COR-L47 (cell line): Measurements from ENCODE around the gene TIPRL.
"Not testable (repeated sequence)": the region's sequence is repeated elsewhere in the genome, so short reads cannot be mapped to it uniquely, and the experiment has no call there.

Source experiments
- DNase-seq: peaks from one replicate; lab custom pipeline; 2025; lab: John Stamatoyannopoulos, UW

TIPRL gene

DNA sequence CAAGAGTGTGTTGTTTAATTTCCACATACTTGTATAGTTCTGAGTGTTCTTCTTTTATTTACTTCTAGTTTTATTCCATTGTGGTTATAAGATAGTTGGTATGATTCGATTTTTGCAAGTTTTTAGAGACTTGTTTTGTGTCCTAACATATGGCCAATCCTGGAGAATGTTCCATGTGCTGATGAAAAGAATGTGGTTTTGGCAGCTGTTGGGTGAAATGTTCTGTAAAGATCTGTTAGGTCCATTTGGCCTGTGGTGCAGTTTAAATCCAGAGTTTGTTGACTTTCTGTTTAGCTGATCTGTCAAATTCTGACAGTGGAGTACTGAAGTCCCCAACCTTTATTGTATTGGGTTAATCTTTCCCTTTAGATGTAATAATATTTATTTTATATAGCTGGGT lies 19.5 kb upstream of the TIPRL start:
- DNase-seq: no peak

DNA sequence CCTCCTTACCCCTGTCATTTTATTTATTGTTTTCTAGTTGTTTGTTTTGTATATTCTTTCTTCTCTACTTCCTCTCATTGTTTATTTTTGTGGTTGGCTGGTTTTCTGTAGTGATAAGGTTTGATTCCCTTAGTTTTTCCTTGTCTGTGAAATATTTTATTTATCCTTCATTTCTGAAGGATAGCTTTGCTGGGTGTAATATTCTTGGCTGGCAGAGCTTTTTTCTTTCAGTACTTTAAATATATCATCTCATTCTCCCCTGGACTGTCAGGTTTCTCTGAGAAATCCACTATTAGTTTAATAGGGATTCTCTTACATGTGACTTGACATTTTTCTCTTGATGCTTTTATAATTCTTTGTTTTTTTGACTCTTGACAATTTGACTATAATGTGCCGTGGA lies 18.8 kb upstream of the TIPRL start:
- DNase-seq: no peak

DNA sequence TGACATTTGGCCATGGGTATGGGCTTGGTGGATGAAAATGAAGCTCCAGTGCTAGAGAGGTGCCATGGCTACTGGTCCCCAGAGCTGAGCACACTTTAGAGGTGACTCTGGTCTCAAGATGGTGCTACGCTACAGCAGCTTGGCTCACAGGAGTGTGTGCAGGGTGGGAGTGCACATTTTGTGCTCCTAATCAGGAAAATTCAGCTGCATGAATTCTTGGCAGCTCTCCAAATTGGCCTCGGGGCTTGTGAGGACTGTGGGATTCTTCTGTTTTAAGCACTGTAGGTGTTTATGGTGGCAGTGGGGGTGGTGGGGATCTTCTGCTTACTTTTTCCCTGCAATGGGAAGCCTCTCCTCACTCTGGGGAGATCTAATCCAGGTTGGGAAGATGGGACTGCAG lies 17.3 kb upstream of the TIPRL start:
- peak; percentile 67 for DNase-seq

DNA sequence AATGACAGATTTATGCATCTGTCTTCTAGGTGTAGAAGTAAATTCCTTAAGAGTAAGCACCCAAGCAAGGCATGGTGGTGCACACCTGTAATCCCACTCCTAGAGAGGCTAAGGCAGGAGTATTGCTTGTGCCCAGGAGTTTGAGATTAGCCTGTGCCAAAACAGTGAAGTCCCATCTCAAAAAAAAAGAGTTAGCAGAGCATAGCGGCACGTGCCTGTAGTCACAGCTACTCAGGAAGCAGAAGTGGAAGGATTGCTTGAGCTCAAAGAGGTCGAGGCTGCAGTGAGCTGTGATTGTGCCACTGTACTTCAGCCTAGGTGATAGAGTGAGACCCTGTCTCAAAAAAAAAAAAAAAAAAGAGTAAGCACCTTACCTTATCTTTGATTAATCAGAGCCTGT lies 15.1 kb upstream of the TIPRL start:
- DNase-seq: no peak

DNA sequence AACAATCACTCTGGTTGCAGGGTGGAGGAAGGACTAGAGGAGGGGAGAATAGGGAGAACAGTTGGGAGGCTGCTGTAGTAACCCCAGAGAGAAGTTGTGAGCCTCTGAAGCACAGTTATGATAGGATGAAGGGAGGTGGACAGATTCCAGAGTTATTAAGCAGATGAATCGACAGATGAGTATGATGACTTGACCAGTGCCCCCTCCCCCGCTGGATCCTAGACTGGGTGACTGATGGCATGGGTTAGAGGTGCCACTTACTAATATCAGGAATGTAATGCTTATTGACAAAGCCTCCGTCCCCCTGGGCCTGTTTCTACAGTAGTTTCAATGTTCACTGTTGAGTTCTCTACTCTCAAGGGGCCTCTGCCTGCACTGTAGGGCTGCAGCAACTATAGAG lies 14.0 kb upstream of the TIPRL start:
- DNase-seq: no peak

DNA sequence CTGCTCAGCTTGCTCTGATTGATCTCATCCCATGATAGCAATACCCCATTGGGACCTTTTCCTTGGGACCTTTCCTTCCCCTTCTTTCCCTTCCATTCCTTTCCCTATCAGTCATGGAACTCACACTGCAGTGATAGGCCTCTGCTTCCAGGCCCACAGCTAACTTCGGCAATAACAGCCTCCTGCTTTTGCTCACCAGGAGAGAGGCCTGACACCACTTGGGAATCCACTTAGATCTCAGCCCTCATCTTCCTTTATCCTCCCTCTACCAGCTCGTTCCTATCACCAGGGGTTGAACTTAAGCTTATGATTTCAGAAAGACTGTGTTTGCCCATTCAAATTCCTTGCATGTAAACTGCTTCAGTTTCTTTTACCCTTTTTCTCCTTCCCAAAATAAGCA lies 11.0 kb upstream of the TIPRL start:
- DNase-seq: no peak

DNA sequence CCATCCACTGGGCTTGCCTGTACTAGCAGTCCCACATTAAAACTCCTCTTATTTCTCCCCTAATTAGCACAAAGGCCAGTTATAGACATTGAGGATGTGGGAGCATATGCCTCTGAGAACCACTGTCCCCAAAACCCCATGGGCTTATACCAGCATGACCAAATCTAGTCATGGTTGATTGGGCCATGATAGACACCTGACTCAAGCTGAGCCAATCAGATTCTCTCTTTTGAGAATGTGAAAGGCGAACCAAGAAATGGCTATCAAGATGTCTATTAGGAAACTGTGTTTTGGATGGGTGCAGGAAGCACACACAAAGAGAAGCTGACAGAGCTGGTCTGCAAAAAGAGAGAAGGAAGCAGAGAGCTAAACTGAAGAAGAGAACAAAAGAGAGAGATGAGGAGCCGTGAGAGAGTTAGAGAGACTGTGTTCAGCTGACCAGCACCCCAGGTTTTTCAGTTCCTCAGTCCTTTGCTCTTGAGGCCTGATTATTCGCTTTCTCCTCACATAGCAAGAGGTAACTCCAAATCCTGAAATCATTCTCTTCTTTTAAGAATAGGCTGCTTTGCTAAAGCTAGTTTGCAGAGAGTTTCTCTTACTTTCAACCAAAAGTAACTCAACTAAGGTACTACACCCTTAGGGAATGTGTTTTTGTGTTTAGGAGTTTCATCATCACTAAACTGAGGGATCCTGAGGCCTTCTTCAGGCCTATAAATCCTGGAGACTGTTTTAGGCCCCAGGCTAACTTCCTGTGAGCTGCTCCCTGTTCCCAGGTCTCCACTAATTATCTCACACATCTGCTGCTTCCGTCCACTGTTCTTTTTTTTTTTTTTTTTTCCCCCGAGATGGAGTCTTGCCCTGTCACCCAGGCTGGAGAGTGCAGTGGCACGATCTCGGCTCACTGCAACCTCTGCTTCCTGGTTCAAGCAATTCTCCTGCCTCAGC lies 7.9 kb upstream of the TIPRL start:
- DNase-seq: no peak

DNA sequence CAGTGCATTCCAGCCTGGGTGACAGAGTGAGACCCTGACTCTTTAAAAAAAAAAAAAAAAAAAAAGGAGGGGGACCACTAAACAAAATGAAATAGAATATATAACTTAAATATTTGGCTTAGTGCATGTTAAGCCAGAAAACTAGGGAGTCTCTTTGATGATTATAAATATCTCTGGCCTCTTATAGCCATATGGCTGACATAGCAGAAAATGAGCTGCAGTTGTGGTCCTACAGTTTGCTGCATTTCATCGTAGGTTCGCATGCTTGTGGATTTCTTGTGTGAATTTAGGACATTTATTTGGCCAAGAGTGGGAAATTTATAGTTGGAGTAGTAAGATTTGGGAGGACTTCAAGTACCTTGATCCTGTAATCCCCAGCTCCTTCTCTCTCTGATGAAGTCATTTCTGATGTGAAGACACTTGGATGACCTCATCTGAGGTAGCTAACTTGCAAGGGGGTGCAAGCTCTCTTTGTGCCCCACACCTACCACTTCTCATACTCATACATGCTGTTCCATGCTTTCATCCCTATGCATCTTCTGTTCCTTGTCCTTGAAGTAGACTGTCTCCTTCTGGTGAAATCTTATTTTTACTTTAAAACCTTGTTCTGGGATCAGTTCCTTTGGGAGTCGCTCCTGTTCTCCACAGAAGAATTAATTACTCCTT lies 6.4 kb upstream of the TIPRL start:
- DNase-seq: no peak

DNA sequence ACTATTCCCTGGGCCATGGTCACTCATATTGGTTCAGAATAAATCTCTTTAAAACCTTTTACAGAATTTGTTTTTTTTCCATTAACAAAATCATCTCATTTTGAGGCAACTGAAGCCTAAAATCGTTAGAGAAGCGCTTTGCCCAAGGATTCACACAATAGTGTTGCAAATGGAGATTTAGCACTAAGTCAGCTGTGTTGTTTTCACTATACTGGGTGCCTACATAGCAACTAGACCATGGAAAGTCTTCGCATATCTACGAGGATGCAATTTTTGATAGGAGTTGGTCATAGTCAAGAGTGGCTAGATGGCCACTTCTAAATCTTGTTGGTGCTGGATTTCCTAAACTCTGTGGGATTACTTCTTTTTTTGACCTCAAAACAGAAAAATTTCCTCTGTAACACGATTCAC lies 530 bp upstream of the TIPRL start:
- DNase-seq: no peak

DNA sequence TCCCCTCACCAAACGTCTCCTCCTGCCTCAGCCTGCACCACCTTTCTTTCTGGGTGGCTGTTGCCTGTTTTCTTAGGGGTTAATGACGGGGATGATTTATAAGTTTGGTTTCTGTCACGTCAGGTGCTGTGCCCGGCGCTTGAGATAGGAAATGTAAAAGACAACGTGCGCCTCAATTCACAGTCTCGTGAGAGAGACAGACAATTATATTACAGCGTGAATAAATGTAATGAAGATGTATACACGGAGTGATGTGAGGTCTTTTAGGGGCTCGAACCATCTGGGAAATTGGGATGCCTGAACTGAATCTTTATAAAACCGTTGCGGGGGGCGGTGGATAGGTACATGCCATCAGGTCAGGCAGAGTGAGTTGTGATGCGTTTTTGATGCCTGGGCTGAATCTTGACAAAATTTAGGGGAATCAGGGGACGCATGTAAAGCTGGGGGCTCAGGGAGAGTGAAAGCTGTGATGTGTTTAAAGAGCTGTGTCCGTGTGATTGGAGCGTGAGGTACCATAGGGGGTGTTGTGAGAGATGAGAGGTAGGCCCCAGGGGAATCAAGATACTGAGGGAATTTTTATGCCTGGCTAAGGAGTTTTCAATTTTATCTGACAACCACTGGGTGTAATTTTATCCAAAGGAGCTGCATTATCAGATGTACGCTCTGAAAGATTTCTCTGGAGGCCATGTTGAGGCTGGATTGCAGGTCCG lies 831 bp downstream of the TIPRL start:
- peak; percentile 7 for DNase-seq

DNA sequence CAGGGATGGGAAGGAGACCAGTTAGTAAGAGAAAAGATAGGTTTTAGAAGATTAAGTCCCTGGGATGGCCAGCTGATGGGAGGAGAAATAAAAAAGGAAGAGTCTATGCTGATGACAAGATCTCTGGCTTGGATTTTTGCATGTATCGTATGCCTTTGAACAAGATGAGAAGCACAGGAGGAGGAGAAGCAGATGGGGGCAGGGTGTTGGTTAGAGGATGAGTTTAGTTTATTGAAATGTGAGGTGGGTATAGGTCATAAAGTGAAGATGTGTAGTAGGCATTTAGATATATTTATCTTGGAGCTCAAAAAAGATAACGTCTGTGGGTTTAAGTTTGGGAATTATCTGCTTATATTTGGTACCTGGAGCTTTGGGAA lies 1.4 kb downstream of the TIPRL start:
- DNase-seq: no peak

DNA sequence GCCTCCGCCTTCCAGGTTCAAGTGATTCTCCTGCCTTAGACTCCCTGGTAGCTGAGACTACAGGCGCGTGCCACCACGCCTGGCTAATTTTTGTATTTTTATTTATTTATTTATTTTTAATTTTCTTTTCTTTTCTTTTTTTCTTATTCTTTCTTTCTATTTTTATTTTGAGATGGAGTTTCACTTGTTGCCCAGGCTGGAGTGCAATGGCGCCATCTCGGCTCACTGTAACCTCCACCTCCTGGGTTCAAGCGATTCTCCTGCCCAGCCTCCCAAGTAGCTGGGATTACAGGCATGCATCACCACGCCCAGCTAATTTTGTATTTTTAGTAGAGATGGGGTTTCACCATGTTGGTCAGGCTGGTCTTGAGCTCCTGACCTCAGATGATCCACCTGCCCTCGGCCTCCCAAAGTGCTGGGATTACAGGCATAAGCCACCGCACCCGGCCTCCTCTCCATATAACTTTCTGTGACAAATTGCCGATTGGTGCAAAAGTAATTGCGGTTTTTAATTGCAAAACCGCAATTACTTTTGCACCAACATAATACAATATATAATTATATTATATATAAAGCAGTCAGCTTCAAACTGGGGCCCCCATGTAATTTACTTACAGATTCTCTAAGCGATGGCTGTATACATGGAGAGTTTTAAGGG lies 2.4 kb downstream of the TIPRL start:
- DNase-seq: not testable (repeated sequence)

DNA sequence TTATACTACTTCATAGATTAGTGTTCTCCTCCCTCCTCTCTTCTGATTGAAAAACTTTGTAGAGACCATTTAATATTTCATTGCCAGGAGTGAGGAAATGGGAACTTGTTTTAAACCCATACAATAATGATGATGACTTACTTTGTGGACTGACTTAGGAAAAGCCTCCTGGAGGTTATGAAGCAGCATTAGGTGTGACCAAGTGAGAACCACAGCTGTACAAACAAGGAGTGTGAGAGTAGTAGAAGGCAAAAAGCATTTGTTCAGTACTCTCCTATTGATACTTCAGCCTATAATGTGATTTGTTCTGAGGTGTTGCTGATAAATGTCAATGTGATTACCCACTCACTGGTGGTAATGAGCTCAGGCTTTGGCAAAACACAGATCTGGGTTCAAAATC lies 8.4 kb downstream of the TIPRL start:
- no peak for DNase-seq

DNA sequence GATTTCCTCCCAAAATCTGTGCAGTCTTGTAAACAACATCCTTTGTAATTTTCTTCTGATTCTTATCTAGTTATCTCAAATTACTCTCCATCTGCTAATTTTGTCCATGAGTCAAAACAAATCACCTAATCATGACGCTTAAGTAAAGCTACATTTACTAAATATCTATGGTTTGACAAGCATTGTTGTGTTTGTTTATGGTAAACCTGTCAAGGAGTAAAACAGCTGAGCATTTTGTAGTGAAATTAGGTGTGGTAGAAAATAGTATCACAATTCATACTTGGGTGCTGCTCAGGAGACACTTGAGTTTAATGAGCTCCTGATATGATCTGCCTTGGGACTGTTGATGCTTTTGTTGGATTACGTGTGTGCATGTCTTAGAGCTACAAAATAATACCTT lies 11.6 kb downstream of the TIPRL start:
- DNase-seq: no peak

DNA sequence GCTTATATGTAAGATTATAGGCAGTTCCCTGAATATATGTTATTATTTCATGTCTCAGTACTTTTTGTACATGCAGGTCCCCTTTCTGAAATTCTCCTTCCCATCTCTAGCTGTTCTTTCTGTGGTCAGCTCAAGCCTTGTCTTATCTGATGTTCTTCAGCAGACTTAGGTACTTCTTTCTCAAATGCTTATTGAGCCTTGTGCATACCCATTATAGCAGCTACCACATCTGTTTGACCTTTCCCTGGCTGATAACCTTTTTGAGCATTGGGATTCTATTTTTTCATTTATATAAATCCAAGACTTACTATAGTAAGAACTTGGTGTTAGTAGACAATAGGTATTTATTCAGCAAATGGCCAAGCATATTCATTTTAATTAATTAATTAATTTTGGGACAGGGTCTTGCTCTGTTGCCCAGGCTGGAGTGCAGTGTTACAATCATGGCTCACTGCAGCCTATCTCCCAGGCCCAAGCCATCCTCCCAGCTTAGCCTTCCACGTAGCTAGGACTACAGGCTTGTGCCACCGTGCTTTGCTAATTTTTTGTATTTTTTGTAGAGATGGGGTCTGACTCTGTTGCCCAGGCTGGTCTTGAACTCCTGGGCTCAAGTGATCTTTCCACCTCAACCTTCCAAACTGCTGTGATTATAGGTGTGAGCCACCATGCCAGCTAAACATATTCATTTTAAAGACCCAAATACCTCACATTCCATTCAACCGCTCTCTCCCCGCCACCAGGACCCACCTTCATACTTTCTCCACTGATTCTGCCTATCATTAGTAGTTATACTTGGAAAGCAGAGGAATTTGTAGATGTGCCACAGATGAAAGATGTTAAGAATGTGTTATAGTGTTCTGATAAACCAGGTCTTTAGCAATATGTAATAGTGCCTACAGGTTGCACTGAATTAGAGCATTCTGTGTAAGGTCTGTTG lies 16.7 kb downstream of the TIPRL start:
- DNase-seq: no peak

DNA sequence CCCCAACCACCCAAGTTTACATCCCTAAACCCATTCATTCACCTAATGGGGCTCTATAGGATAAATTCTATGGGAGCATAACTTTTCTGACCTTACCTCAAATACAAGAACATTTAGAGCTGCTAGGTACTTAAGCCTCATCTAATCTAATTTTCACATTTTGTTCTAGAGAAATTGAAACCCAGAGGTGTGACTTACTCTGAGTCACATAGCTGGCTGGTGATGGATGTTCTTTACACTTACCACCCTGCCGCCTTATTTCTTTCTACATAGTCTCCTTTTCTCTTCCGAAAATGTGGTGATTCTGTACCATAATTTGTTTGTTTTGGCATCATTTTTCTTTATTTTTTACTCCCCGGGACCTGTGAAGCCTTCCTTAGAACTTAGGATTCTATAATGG lies 20.3 kb downstream of the TIPRL start:
- DNase-seq: no peak

DNA sequence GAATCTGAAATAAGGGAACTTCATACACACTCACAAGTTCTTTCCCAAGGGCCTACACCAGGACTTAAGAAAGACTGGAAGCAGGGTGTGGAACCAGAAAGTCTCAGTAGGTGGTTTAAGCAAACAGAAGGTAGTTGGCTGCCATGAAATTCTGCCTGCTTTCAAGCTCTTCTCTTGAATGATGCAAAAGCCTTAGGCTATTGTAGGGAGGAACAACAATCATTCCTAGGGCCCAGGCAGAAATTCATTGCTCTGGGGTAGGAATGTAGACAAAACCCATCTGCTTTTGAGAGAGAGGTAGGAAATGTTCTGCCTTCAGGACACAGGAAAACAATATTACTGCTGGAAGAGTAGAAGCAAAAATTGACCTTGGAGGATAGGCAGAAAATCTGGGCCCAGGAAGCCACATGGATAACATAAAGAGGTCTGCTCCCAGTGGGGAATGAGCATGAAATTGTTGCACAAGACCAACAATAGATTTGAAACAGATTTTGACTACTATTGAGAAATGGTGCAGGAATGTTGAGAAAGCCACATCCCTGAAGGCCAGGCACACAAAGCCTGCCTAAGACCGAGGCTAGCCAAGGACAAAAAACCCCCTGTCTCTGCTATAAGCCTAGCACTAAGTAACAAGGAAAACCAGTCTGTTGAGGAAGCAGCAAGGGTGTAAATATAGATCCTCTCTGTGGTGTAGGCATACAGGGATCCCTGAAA lies 24.3 kb downstream of the TIPRL start:
- no peak for DNase-seq

DNA sequence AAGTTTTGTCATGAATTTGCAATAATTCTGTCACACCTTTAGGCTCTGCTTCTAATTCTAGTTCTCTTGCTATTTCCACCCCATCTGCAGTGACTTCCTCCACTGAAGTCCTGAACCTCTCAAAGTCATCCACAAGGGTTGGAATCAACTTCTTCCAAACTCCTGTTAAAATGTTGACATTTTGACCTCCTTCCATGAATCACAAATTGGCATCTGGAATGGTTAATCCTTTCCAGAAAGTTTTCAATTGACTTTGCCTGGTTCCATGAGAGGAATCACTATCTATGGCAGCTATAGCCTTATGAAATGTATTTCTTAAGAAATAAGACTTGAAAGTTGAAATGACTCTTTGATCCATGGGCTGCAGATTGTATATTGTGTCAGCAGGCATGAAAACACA lies 27.3 kb downstream of the TIPRL start:
- DNase-seq: no peak

DNA sequence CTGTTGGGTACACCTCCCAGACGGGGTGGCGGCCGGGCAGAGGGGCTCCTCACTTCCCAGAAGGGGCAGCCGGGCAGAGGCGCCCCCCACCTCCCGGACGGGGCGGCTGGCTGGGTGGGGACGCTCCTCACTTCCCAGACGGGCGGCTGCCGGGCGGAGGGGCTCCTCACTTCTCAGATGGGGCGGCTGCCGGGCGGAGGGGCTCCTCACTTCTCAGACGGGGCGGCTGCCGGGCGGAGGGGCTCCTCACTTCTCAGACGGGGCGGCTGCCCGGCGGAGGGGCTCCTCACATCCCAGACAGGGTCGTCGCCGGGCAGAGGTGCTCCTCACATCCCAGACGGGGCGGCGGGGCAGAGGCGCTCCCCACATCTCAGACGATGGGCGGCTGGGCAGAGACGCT lies 28.9 kb downstream of the TIPRL start:
- not testable (repeated sequence) for DNase-seq

DNA sequence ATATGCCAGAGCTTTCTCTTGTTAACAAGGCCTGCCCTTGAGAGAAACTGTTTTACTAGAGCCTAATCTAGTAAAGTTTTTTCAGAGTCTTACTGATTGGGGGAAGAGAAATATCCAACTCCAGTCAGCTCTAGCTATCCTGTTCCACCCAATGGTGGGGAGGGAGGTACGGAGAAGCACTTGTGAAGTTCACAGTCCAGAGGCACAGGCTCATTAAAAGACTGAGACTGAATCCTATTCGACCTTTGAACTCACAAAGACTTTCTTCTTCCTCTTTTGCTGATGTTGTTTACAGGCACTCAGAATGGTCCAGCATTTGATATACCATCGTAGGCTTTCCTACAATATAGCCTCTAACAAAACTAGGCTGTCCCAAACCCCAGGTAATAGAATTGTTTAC lies 31.6 kb downstream of the TIPRL start:
- no peak for DNase-seq

DNA sequence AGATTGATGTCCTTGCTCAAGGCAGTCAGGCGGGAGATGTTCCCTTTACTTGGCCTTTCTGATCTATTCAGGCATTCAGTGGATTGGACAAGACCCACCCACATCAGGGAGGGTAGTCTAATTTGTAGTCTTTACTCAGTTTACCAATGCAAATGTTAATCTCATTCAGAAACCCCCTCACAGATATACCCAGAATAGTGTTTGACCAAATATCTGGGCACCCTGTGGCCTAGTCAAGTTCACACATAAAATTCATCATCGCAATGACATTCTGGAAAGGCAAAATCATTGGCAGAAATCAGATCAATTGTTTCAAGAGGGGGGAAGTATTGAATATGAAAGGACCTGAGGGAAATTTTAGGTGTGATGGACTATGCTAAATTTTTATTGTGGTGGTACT lies 34.6 kb downstream of the TIPRL start:
- no peak for DNase-seq
